ENCODE results near the gene DNAJC24. TPM values are rescaled to one million over a fixed set of nuclear protein-coding genes. Genes with fewer than 3 reads are reported as not detected.

DNAJC24 gene
- total RNA-seq, 1 experiment from 2014 or later = 18.3 TPM

DNA sequence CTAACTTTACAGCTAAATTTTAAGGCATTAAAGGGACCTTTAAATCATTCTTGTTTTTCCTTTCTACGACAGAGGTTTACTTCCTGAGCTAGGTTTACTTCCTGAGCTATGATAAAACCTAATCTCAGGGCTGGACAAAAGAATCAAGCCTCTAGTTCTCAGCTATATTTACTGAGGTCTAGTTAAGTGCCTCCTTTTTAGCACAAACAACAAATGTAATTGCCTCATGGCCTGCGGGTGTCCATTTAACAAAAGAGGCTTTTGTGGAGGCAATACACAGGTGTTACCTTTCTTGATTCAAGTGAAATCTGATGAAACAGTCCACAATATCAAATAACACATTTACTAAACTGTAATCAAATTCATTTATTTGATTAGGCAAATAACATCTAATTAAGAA lies 72.4 kb downstream of the DNAJC24 start:
- H3K4me1 ChIP-seq (ENCODE audit: control insufficient read depth in 1 of 2, insufficient read depth in 2 of 2, low read length in 2 of 2) = peaks cover 0 to 6% of the 10 kb centered on the region in 2 experiments; a peak in 2 of 4 replicates
- no peaks in the 10 kb centered on the region for H3K9me3 ChIP-seq (ENCODE audit: control insufficient read depth in 1 of 2, insufficient read depth in 1 of 2, low read depth in 1 of 2, low read length in 2 of 2)
- H3K27me3 ChIP-seq (ENCODE audit: insufficient read depth, low read length) = no peaks in the 10 kb centered on the region
- H3K9ac ChIP-seq (ENCODE audit: low read length) = no peak overlapping the region
- no peak for TF ChIP-seq CBX3 (IDR thresholded peaks at IDR 0.05; ENCODE audit: low read depth)
- no peak for TF ChIP-seq ELF1 (IDR thresholded peaks at IDR 0.05; ENCODE audit: borderline replicate concordance, low read depth)
- TF ChIP-seq POLR2A (IDR thresholded peaks at IDR 0.05; ENCODE audit: borderline replicate concordance, extremely low read depth, insufficient read depth, insufficient read length) = no peak
- TF ChIP-seq POLR2AphosphoS5 (IDR thresholded peaks at IDR 0.05; ENCODE audit: low read depth, low read length) = no peak
- TF ChIP-seq EZH2phosphoT487 (IDR thresholded peaks at IDR 0.05; ENCODE audit: borderline replicate concordance) = no peak
- H3K27ac ChIP-seq (ENCODE audit: low read depth, low read length) = no peak overlapping the region
- no peak overlapping the region for H3K4me2 ChIP-seq (ENCODE audit: low read length)
- RAD21 ChIA-PET (ENCODE audit: low non-redundant PET in 1 of 2, low total read pairs in 2 of 2, uncharacterized antibody in 2 of 2, unreplicated experiment in 2 of 2) = interaction anchor here in 1 of 2 experiments (0.5 kb wide), 1 partner anchor 348 kb away, joined by 4 read pairs; no protein-coding TSS in a partner anchor
- H3K79me2 ChIP-seq (ENCODE audit: insufficient read depth, low read length) = peaks cover 6% of the 10 kb centered on the region; the same call in 1 of the 2 replicates
- POLR2A ChIA-PET = no interaction called here
- H4K20me1 ChIP-seq (ENCODE audit: insufficient read depth) = no peaks in the 10 kb centered on the region; the same call in 1 of the 2 replicates
- CTCF ChIA-PET = no interaction called here
- no TSS peak for BruUV-seq (replicated peaks)
- no peaks in the 10 kb centered on the region for H3K36me3 ChIP-seq (ENCODE audit: control insufficient read depth in 1 of 2, insufficient read depth in 2 of 2, low read length in 2 of 2)
- no peak overlapping the region for H2AFZ ChIP-seq (ENCODE audit: low read depth, low read length, poor library complexity, severe bottlenecking)
- H3K9me2 ChIP-seq (ENCODE audit: insufficient read depth) = no peaks in the 10 kb centered on the region
- H3K4me3 ChIP-seq (replicated peaks in 1 of 2; ENCODE audit: low read depth in 1 of 2, low read length in 2 of 2) = no peak overlapping the region
- ATAC-seq (no peak), DNase-seq (ENCODE audit: low read depth, low spot score) (no peak)
- intact Hi-C loops (cut with micrococcal nuclease) = no loop called here

DNA sequence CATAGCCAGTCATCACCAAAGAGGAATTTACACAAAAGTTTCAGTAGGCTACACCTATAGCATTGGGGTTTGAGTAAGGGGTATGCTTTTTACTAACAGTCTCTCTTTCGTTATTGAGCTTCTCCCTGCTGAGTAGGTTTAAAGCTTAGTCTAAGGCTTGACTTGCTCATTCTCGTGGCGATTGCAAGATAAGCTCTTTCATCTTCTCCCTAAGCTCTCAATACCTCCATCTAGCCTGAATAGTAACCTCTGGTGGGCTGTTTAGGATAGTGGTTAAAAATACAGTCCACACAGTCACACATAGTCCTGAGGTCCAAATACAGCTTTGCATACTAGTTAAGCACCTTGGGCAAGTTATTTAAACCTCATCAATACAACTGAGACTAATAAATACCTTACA lies 74.1 kb downstream of the DNAJC24 start:
- Histone ChIP-seq H3K79me2 (ENCODE audit: insufficient read depth, low read length) (peaks cover 6% of the 10 kb centered on the region; the same call in 1 of the 2 replicates), H3K4me1 (ENCODE audit: control insufficient read depth in 1 of 2, insufficient read depth in 2 of 2, low read length in 2 of 2) (no peaks in the 10 kb centered on the region; a peak in 1 of 4 replicates), H3K9ac (ENCODE audit: low read length) (no peak overlapping the region), H3K36me3 (ENCODE audit: control insufficient read depth in 1 of 2, insufficient read depth in 2 of 2, low read length in 2 of 2) (no peaks in the 10 kb centered on the region), H3K4me3 (replicated peaks in 1 of 2; ENCODE audit: low read depth in 1 of 2, low read length in 2 of 2) (no peak overlapping the region), H3K27ac (ENCODE audit: low read depth, low read length) (no peak overlapping the region), H4K20me1 (ENCODE audit: insufficient read depth) (no peaks in the 10 kb centered on the region; the same call in 1 of the 2 replicates), H3K4me2 (ENCODE audit: low read length) (no peak overlapping the region), H3K27me3 (ENCODE audit: insufficient read depth, low read length) (no peaks in the 10 kb centered on the region), H3K9me2 (ENCODE audit: insufficient read depth) (no peaks in the 10 kb centered on the region), H3K9me3 (ENCODE audit: control insufficient read depth in 1 of 2, insufficient read depth in 1 of 2, low read depth in 1 of 2, low read length in 2 of 2) (no peaks in the 10 kb centered on the region), H2AFZ (ENCODE audit: low read depth, low read length, poor library complexity, severe bottlenecking) (no peak overlapping the region)
- ChIA-PET POLR2A (no interaction called here), RAD21 (ENCODE audit: low non-redundant PET in 1 of 2, low total read pairs in 2 of 2, uncharacterized antibody in 2 of 2, unreplicated experiment in 2 of 2) (no interaction called here), CTCF (no interaction called here)
- no TSS peak for BruUV-seq (replicated peaks)
- intact Hi-C loops (cut with micrococcal nuclease) = no loop called here
- DNase-seq (ENCODE audit: low read depth, low spot score) (no peak), ATAC-seq (no peak)
- TF ChIP-seq JUND (IDR thresholded peaks at IDR 0.05) (no peak), ELF1 (IDR thresholded peaks at IDR 0.05; ENCODE audit: borderline replicate concordance, low read depth) (no peak), YY1 (IDR thresholded peaks at IDR 0.05; ENCODE audit: extremely low read depth, insufficient replicate concordance, low read depth, low read length) (no peak), SP1 (IDR thresholded peaks at IDR 0.05; ENCODE audit: low read depth) (no peak), POLR2AphosphoS5 (IDR thresholded peaks at IDR 0.05; ENCODE audit: low read depth, low read length) (no peak), SRF (IDR thresholded peaks at IDR 0.05; ENCODE audit: low read depth) (no peak), EZH2 (IDR thresholded peaks at IDR 0.05) (no peak), POLR2A (IDR thresholded peaks at IDR 0.05; ENCODE audit: borderline replicate concordance, extremely low read depth, insufficient read depth, insufficient read length) (no peak), EGR1 (IDR thresholded peaks at IDR 0.05; ENCODE audit: low read depth) (no peak), SIN3A (IDR thresholded peaks at IDR 0.05; ENCODE audit: low read depth) (no peak), CBX3 (IDR thresholded peaks at IDR 0.05; ENCODE audit: low read depth) (no peak), ZNF274 (IDR thresholded peaks at IDR 0.05; ENCODE audit: low read depth, low read length) (no peak), RAD21 (IDR thresholded peaks at IDR 0.05; ENCODE audit: low read depth) (no peak), ZFX (IDR thresholded peaks at IDR 0.05) (no peak)
- TF ChIP-seq, protein P1, sequence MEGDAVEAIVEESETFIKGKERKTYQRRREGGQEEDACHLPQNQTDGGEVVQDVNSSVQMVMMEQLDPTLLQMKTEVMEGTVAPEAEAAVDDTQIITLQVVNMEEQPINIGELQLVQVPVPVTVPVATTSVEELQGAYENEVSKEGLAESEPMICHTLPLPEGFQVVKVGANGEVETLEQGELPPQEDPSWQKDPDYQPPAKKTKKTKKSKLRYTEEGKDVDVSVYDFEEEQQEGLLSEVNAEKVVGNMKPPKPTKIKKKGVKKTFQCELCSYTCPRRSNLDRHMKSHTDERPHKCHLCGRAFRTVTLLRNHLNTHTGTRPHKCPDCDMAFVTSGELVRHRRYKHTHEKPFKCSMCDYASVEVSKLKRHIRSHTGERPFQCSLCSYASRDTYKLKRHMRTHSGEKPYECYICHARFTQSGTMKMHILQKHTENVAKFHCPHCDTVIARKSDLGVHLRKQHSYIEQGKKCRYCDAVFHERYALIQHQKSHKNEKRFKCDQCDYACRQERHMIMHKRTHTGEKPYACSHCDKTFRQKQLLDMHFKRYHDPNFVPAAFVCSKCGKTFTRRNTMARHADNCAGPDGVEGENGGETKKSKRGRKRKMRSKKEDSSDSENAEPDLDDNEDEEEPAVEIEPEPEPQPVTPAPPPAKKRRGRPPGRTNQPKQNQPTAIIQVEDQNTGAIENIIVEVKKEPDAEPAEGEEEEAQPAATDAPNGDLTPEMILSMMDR (IDR thresholded peaks at IDR 0.05 in 2 of 3, conservative IDR thresholded peaks at IDR 0.05 in 1 of 3; ENCODE audit: borderline replicate concordance in 1 of 3, insufficient read depth in 1 of 3, low read depth in 2 of 3, low read length in 2 of 3) = no peak
- TF ChIP-seq, protein P2, sequence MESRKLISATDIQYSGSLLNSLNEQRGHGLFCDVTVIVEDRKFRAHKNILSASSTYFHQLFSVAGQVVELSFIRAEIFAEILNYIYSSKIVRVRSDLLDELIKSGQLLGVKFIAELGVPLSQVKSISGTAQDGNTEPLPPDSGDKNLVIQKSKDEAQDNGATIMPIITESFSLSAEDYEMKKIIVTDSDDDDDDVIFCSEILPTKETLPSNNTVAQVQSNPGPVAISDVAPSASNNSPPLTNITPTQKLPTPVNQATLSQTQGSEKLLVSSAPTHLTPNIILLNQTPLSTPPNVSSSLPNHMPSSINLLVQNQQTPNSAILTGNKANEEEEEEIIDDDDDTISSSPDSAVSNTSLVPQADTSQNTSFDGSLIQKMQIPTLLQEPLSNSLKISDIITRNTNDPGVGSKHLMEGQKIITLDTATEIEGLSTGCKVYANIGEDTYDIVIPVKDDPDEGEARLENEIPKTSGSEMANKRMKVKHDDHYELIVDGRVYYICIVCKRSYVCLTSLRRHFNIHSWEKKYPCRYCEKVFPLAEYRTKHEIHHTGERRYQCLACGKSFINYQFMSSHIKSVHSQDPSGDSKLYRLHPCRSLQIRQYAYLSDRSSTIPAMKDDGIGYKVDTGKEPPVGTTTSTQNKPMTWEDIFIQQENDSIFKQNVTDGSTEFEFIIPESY (IDR thresholded peaks at IDR 0.05; ENCODE audit: extremely low read depth, insufficient replicate concordance, low read length) = no peak
- TF ChIP-seq, protein P3, sequence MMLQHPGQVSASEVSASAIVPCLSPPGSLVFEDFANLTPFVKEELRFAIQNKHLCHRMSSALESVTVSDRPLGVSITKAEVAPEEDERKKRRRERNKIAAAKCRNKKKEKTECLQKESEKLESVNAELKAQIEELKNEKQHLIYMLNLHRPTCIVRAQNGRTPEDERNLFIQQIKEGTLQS (IDR thresholded peaks at IDR 0.05) = no peak
